Measurements from ENCODE around the gene PYGL. TPM values are rescaled to one million over a fixed set of nuclear protein-coding genes. Genes with fewer than 3 reads are reported as not detected.

Gene PYGL
- total RNA-seq (10 to 100 TPM in 2 of 10 donors, 1 to 10 TPM in 8; 2.9 to 18.6 (median 5.3) TPM), polyA plus RNA-seq (1 to 10 TPM; 5.1 to 6.4 TPM)
- long read RNA-seq, donor 1, partial matches to known transcripts = 2 of 8 reads
- long read RNA-seq, donor 1, other reads (novel, unspliced or antisense) = 2 of 8 reads
- long read RNA-seq, donor 2, partial matches to known transcripts = 1 of 5 reads
- long read RNA-seq, donor 2, other reads (novel, unspliced or antisense) = 0 of 5 reads
- long read RNA-seq, donor 3, transcript PYGL-201 (20 exons, 3,048 nt) = major isoform, 8 of 17 reads
- long read RNA-seq, donor 3, partial matches to known transcripts = 2 of 17 reads
- long read RNA-seq, donor 3, other reads (novel, unspliced or antisense) = 2 of 17 reads

- WGBS, 2 donors = 0 to 1% methylated on average over 71 to 74 of the region's 74 CpGs
- DNase-seq = peak; percentile 60 to 80
- peak; percentile 92 to 96 (median 94) for ATAC-seq
- no peaks in the 10 kb centered on the region for H3K36me3 ChIP-seq
- intact Hi-C loops (cut with DNase I) = no loop called here
- no peak for TF ChIP-seq CTCF (IDR thresholded peaks at IDR 0.05)
- H3K27ac ChIP-seq = peak within 1 kb of the TSS in 9 of 10 donors; percentile 58 to 97 (median 73)
- peaks cover 0 to 3% (median 0%) of the 10 kb centered on the region in 11 donors for H3K9me3 ChIP-seq
- peaks cover 0 to 6% (median 0%) of the 10 kb centered on the region in 7 donors for H3K27me3 ChIP-seq
- H3K4me3 ChIP-seq = peak within 1 kb of the TSS; percentile 57 to 89 (median 74)
- peaks cover 0 to 34% (median 12%) of the 10 kb centered on the region in 9 donors for H3K4me1 ChIP-seq
Observed at GRCh38 chr14:50943943-50944646, at the start of gene PYGL. Gene PYGL (minus strand): TSS chr14:50944483. CDS start chr14:50944403, 80 bp downstream.

GRCh38 chr14:50985859-50986331 is 41.6 kb upstream of the PYGL start:
- intact Hi-C loops (cut with DNase I) = no loop called here
- no peak for TF ChIP-seq CTCF (IDR thresholded peaks at IDR 0.05)
- DNase-seq (no peak), ATAC-seq (no peak)
- Histone ChIP-seq H3K36me3 (no peaks in the 10 kb centered on the region), H3K27ac (no peak overlapping the region), H3K4me1 (no peaks in the 10 kb centered on the region), H3K9me3 (no peaks in the 10 kb centered on the region), H3K27me3 (no peaks in the 10 kb centered on the region), H3K4me3 (no peak overlapping the region)
- WGBS, 2 donors = 66 to 68% methylated on average over 12 of the region's 12 CpGs

- H3K36me3 ChIP-seq = no peaks in the 10 kb centered on the region
- intact Hi-C loops (cut with DNase I) = no loop called here
- 88 to 90% methylated on average over 13 of the region's 13 CpGs for WGBS, 2 donors
- no peak overlapping the region for H3K4me3 ChIP-seq
- no peak for ATAC-seq
- H3K9me3 ChIP-seq = no peaks in the 10 kb centered on the region
- no peak overlapping the region for H3K27ac ChIP-seq
- TF ChIP-seq CTCF (IDR thresholded peaks at IDR 0.05) = no peak
- no peak for DNase-seq
- no peaks in the 10 kb centered on the region for H3K4me1 ChIP-seq
- H3K27me3 ChIP-seq = no peaks in the 10 kb centered on the region
Observed at GRCh38 chr14:50985124-50985858, 41.0 kb upstream of the PYGL start.

Data from heart right ventricle (tissue), 16 donors.